Brain microvascular endothelial cell (primary cell): Measurements from ENCODE around the gene SVOPL.

Experiments
- DNase-seq: peaks from one replicate; pipeline ENCODE4 v3.0.0-alpha.2; 2020
- H3K27ac ChIP-seq: fragments of 250-450 bp; sonication (Bioruptor Pico); 2 replicates; pipeline ENCODE4 v1.5.1; 2020; ENCODE audit warnings: mild to moderate bottlenecking, moderate library complexity
- H3K27me3 ChIP-seq: fragments of 250-450 bp; sonication (Bioruptor Pico); replicated peaks from 2 replicates; pipeline ENCODE4 v1.5.1; 2020; ENCODE audit warnings: mild to moderate bottlenecking
- H3K36me3 ChIP-seq: fragments of 250-450 bp; sonication (Bioruptor Pico); replicated peaks from 2 replicates; pipeline ENCODE4 v1.5.1; 2020; ENCODE audit warnings: mild to moderate bottlenecking
- H3K4me3 ChIP-seq: 2 replicates; pipeline ENCODE4 v1.5.1; 2011; ENCODE audit warnings: low read depth, mild to moderate bottlenecking, control low read depth, low read length, moderate library complexity
- in situ Hi-C: cut with HindIII; loops from 2 replicates; pipeline ENCODE4 v1.10.0; 2017; ENCODE audit warnings: low sequenced_read_pairs, low pct_ligation_motif_present
- TF ChIP-seq, protein P1 (sequence below): IDR thresholded peaks from 2 replicates; pipeline ENCODE4 v1.5.1; 2011; ENCODE audit warnings: low read depth, mild to moderate bottlenecking, moderate library complexity, low read length, control low read depth, inconsistent platforms; ENCODE audit errors: missing control alignments

SVOPL gene

DNA sequence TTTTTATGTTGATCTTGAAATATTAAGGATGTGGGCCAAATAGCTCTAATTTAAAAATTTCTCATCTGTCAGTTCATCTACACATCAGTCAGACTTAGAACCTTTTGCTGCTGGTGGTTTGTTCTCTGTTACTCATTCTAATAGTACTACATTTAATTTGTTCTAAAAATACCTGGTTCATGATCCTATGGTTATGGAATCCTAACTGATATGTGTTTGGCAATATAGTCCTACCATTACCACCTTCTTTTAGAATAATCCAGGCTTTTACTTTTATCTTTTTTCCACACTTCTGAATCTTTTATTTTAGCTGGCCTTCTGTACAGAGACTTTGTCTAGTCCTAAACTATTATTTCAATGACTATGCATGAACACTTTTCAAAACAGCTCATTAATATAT is 116.9 kb downstream of the SVOPL start:
- TF ChIP-seq, protein P1, sequence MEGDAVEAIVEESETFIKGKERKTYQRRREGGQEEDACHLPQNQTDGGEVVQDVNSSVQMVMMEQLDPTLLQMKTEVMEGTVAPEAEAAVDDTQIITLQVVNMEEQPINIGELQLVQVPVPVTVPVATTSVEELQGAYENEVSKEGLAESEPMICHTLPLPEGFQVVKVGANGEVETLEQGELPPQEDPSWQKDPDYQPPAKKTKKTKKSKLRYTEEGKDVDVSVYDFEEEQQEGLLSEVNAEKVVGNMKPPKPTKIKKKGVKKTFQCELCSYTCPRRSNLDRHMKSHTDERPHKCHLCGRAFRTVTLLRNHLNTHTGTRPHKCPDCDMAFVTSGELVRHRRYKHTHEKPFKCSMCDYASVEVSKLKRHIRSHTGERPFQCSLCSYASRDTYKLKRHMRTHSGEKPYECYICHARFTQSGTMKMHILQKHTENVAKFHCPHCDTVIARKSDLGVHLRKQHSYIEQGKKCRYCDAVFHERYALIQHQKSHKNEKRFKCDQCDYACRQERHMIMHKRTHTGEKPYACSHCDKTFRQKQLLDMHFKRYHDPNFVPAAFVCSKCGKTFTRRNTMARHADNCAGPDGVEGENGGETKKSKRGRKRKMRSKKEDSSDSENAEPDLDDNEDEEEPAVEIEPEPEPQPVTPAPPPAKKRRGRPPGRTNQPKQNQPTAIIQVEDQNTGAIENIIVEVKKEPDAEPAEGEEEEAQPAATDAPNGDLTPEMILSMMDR: no peak
- Histone ChIP-seq H3K4me3 (no peak overlapping the region), H3K36me3 (peaks cover 8% of the 10 kb centered on the region), H3K27ac (no peak overlapping the region), H3K27me3 (no peaks in the 10 kb centered on the region)
- no peak for DNase-seq
- in situ Hi-C loops: no loop called here

DNA sequence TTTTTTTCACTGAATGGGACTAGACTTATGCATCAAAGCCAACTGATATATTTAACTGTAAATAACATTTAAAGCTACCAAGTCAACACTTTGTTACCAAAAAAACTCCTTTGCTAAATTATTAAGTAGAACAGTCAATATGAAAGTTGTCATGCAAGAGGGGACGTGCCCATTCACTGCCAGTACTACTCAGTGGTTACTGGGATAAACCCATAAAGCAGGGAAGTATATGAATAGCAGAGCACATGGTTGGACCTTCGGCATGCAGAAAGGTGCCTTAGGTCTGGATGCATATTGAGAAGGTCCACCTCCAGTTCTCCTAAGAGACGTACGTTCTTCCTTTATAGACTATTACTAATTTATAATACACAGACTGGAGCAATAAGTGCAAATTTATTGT is 120.1 kb downstream of the SVOPL start:
- Histone ChIP-seq H3K27me3 (no peaks in the 10 kb centered on the region), H3K27ac (no peak overlapping the region), H3K36me3 (peaks cover 8% of the 10 kb centered on the region), H3K4me3 (no peak overlapping the region)
- DNase-seq: no peak
- TF ChIP-seq, protein P1: no peak
- in situ Hi-C loops: no loop called here

- peaks cover 8% of the 10 kb centered on the region for H3K36me3 ChIP-seq
- TF ChIP-seq, protein P1: no peak
- H3K27ac ChIP-seq: no peak overlapping the region
- DNase-seq: no peak
- H3K27me3 ChIP-seq: no peaks in the 10 kb centered on the region
- no peak overlapping the region for H3K4me3 ChIP-seq
- in situ Hi-C loops: no loop called here
Observed at GRCh38 chr7:138579671-138580070, 121.5 kb downstream of the SVOPL start.

GRCh38 chr7:138579136-138579535 is 122.0 kb downstream of the SVOPL start:
- no peaks in the 10 kb centered on the region for H3K27me3 ChIP-seq
- TF ChIP-seq, protein P1: no peak
- H3K4me3 ChIP-seq: no peak overlapping the region
- in situ Hi-C loops: no loop called here
- no peak overlapping the region for H3K27ac ChIP-seq
- H3K36me3 ChIP-seq: peaks cover 8% of the 10 kb centered on the region
- no peak for DNase-seq

GRCh38 chr7:138575897-138576428 is 125.2 kb downstream of the SVOPL start:
- in situ Hi-C loops: no loop called here
- H3K27ac ChIP-seq: no peak overlapping the region
- peaks cover 13% of the 10 kb centered on the region for H3K36me3 ChIP-seq
- H3K27me3 ChIP-seq: no peaks in the 10 kb centered on the region
- no peak for DNase-seq
- H3K4me3 ChIP-seq: no peak overlapping the region
- TF ChIP-seq, protein P1: no peak

- Histone ChIP-seq H3K27ac (no peak overlapping the region), H3K27me3 (no peaks in the 10 kb centered on the region), H3K36me3 (peaks cover 6% of the 10 kb centered on the region), H3K4me3 (no peak overlapping the region)
- TF ChIP-seq, protein P1: no peak
- in situ Hi-C loops: no loop called here
- no peak for DNase-seq
Observed at GRCh38 chr7:138573741-138574140, 127.4 kb downstream of the SVOPL start.
